Astrocyte (in vitro differentiated cells and primary cell): ENCODE results near the gene EXOSC7. TPM values are rescaled to one million over a fixed set of nuclear protein-coding genes. Genes with fewer than 3 reads are reported as not detected.

ENCODE experiments used
- DNase-seq: peaks from one replicate; pipeline ENCODE4 v3.0.0-alpha.2; 2010; ENCODE audit warnings: low read depth
- FAIRE-seq: peaks from 2 replicates; lab custom pipeline; 2011; peaks lifted over from hg19 to GRCh38; lab: Jason Lieb, UNC
- H2AFZ ChIP-seq: 2 replicates; pipeline ENCODE4 v1.6.0; 2012; ENCODE audit warnings: low read depth, low read length, inconsistent platforms
- H3K27ac ChIP-seq: 2 replicates; pipeline ENCODE4 v1.5.1; 2011; ENCODE audit warnings: low read depth, low read length, inconsistent platforms
- H3K27me3 ChIP-seq: 2 replicates; pipeline ENCODE4 v1.6.0; 2011; ENCODE audit warnings: low read length, inconsistent platforms; ENCODE audit not compliant: insufficient read depth
- H3K36me3 ChIP-seq: 2 replicates; pipeline ENCODE4 v1.5.1; 2011; ENCODE audit warnings: low read length, inconsistent platforms; ENCODE audit not compliant: insufficient read depth
- H3K4me1 ChIP-seq: 2 replicates; pipeline ENCODE4 v1.5.1; 2011; ENCODE audit warnings: low read length, inconsistent platforms; ENCODE audit not compliant: insufficient read depth
- H3K4me2 ChIP-seq: 2 replicates; pipeline ENCODE4 v1.6.0; 2012; ENCODE audit warnings: low read length, inconsistent platforms
- H3K4me3 ChIP-seq: 2 replicates; pipeline ENCODE4 v1.5.1; 2011; ENCODE audit warnings: low read depth, mild to moderate bottlenecking, low read length, inconsistent platforms; ENCODE audit not compliant: insufficient read depth
- H3K79me2 ChIP-seq: 2 replicates; pipeline ENCODE4 v1.6.0; 2012; ENCODE audit warnings: mild to moderate bottlenecking, low read length, inconsistent platforms; ENCODE audit not compliant: insufficient read depth
- H3K9ac ChIP-seq: 2 replicates; pipeline ENCODE4 v1.6.0; 2012; ENCODE audit warnings: mild to moderate bottlenecking, low read length, inconsistent platforms
- H3K9me3 ChIP-seq: 2 replicates; pipeline ENCODE4 v1.5.1; 2012; ENCODE audit warnings: low read depth, mild to moderate bottlenecking, low read length, inconsistent platforms; ENCODE audit not compliant: insufficient read depth
- H4K20me1 ChIP-seq: 2 replicates; pipeline ENCODE4 v1.6.0; 2012; ENCODE audit warnings: low read length, inconsistent platforms; ENCODE audit not compliant: insufficient read depth
- H3K27ac Mint-ChIP-seq: one replicate; pipeline ENCODE4 v1.8.0; 2021; ENCODE audit warnings: mild to moderate bottlenecking, mixed read lengths; ENCODE audit not compliant: unreplicated experiment
- H3K27me3 Mint-ChIP-seq: one replicate; pipeline ENCODE4 v1.8.0; 2021; ENCODE audit warnings: low read depth, mixed read lengths; ENCODE audit not compliant: unreplicated experiment
- H3K36me3 Mint-ChIP-seq: one replicate; pipeline ENCODE4 v1.8.0; 2021; ENCODE audit warnings: low read depth, mixed read lengths; ENCODE audit not compliant: unreplicated experiment
- H3K4me1 Mint-ChIP-seq: one replicate; pipeline ENCODE4 v1.8.0; 2021; ENCODE audit warnings: low read depth, mixed read lengths; ENCODE audit not compliant: unreplicated experiment
- H3K4me3 Mint-ChIP-seq: one replicate; pipeline ENCODE4 v1.8.0; 2021; ENCODE audit warnings: mild to moderate bottlenecking, moderate library complexity, mixed read lengths; ENCODE audit not compliant: unreplicated experiment
- H3K9me3 Mint-ChIP-seq: one replicate; pipeline ENCODE4 v1.8.0; 2021; ENCODE audit warnings: mild to moderate bottlenecking, mixed read lengths; ENCODE audit not compliant: unreplicated experiment
- EZH2 ChIP-seq: IDR thresholded peaks from 2 replicates; pipeline ENCODE4 v1.6.1; 2012; ENCODE audit warnings: mild to moderate bottlenecking, low read length, inconsistent platforms; ENCODE audit not compliant: insufficient read depth
- total RNA-seq: library from RNA; stranded (reverse); gene quantifications from 2 replicates; pipeline ENCODE4 v1.2.1, GENCODE V29; 2021
- TF ChIP-seq, protein P1 (sequence below): IDR thresholded peaks from 2 replicates; pipeline ENCODE4 v1.5.1; 2011; ENCODE audit warnings: low read depth, mild to moderate bottlenecking, inconsistent platforms, low read length, moderate library complexity; ENCODE audit not compliant: insufficient read depth

EXOSC7 gene
- total RNA-seq, 1 donor from 2014 or later = 38.6 TPM

DNA sequence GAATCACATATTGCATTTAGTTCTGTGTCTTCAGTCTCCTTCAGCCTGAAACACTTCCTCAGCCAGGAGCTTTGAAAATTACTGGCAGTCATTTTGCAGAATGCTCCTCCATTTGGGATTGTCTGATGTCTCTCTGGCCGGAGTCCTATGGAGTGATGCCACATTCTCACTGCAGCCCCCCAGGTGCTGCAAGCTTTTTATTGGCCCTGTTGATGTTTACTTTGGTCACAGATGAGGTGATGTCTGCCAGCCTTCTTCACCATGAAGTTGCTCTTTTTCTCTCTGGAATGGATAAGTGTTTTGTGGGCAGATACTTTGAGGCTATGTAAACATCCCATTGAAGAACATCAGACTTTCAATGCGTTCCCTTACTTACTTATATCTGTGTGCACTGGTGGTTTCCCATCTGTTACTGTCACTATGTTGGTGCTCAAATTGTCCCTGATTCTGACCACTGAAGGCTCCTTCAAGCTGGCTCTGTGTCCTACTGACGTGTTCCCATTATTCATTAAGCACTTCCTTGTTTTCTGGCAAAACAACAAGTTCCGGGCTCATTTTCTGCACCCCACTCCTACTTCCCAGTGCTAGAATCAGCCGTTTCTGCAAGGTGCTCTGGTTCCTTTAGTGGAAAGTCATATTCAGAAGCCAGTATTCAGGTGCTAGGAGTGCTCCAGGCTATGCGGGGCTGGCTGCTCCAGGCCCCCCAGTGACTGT is 48.7 kb downstream of the EXOSC7 start:
- Histone ChIP-seq H3K9me3 (no peaks in the 10 kb centered on the region), H4K20me1 (no peaks in the 10 kb centered on the region), H3K4me1 (peaks cover 26% of the 10 kb centered on the region), H3K4me3 (no peak overlapping the region), H3K4me2 (no peak overlapping the region), H3K79me2 (no peaks in the 10 kb centered on the region), H3K36me3 (no peaks in the 10 kb centered on the region), H3K27ac (no peak overlapping the region), H3K27me3 (no peaks in the 10 kb centered on the region), H3K9ac (no peak overlapping the region), H2AFZ (no peak overlapping the region)
- Mint-ChIP-seq H3K27me3 (peaks cover 12% of the 10 kb centered on the region), H3K27ac (no peak overlapping the region), H3K4me3 (no peak overlapping the region), H3K36me3 (peaks cover 4% of the 10 kb centered on the region), H3K4me1 (peaks cover 9% of the 10 kb centered on the region), H3K9me3 (no peaks in the 10 kb centered on the region)
- no peak for FAIRE-seq
- TF ChIP-seq EZH2 = no peak
- TF ChIP-seq, protein P1, sequence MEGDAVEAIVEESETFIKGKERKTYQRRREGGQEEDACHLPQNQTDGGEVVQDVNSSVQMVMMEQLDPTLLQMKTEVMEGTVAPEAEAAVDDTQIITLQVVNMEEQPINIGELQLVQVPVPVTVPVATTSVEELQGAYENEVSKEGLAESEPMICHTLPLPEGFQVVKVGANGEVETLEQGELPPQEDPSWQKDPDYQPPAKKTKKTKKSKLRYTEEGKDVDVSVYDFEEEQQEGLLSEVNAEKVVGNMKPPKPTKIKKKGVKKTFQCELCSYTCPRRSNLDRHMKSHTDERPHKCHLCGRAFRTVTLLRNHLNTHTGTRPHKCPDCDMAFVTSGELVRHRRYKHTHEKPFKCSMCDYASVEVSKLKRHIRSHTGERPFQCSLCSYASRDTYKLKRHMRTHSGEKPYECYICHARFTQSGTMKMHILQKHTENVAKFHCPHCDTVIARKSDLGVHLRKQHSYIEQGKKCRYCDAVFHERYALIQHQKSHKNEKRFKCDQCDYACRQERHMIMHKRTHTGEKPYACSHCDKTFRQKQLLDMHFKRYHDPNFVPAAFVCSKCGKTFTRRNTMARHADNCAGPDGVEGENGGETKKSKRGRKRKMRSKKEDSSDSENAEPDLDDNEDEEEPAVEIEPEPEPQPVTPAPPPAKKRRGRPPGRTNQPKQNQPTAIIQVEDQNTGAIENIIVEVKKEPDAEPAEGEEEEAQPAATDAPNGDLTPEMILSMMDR = no peak
- no peak for DNase-seq

DNA sequence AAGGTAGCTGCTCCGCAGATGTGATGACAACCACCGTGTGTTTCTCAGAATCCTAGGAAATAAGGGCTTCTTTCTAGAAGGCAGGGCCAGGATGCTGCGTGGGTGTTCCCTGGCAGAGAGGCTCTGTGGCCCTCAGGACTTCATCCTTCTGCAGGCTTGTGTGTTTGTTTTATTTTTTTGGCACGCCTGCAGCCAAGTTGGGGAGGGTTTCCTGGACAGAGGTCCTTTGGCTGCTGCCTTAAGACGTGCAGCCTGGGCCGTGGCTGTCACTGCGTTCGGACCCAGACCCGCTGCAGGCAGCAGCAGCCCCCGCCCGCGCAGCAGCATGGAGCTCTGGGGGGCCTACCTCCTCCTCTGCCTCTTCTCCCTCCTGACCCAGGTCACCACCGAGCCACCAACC is 50.0 kb downstream of the EXOSC7 start, which contains the start of gene CLEC3B:
Gene CLEC3B, plus strand, starts transcription at position 266 of the 400 bp plus-strand sequence. Its CDS starts 60 bp downstream, at position 326.
- peak within 1 kb of the TSS; percentile 38 for H3K4me2 ChIP-seq
- H3K79me2 ChIP-seq = no peaks in the 10 kb centered on the region
- H3K4me3 ChIP-seq = no peak within 1 kb of the TSS
- peaks cover 9% of the 10 kb centered on the region for H3K4me1 Mint-ChIP-seq
- H4K20me1 ChIP-seq = no peaks in the 10 kb centered on the region
- TF ChIP-seq EZH2 = no peak
- TF ChIP-seq, protein P1 = no peak
- FAIRE-seq = no peak
- peaks cover 17% of the 10 kb centered on the region for H3K27me3 Mint-ChIP-seq
- peaks cover 30% of the 10 kb centered on the region for H3K4me1 ChIP-seq
- H3K36me3 Mint-ChIP-seq = peaks cover 4% of the 10 kb centered on the region
- no peaks in the 10 kb centered on the region for H3K9me3 ChIP-seq
- peak within 1 kb of the TSS; percentile 89 for H3K27ac Mint-ChIP-seq
- no peaks in the 10 kb centered on the region for H3K27me3 ChIP-seq
- H3K9ac ChIP-seq = no peak within 1 kb of the TSS
- H3K4me3 Mint-ChIP-seq = no peak within 1 kb of the TSS
- no peak within 1 kb of the TSS for H3K27ac ChIP-seq
- H2AFZ ChIP-seq = no peak within 1 kb of the TSS
- no peaks in the 10 kb centered on the region for H3K36me3 ChIP-seq
- peak; percentile 78 for DNase-seq
- H3K9me3 Mint-ChIP-seq = no peaks in the 10 kb centered on the region

DNA sequence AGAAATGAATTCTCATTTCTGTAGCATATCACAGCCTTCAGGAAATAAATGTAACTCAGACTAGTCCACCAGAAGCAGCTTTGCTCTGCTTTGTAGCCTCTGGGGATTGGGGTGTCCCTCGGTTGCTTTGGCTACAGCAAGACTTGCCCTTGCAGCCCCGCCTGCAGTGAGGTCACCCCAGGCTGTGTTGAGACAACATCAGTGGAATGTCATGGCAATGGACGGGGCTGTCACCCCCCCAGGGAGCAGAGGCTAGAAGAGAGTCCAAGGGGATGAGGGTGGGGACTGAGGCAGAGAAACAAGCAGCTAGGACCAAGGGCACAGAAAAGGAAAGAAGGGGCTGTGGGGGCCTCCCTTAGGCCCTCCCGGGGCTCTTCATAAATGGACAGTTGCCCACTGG is 50.9 kb downstream of the EXOSC7 start:
- Mint-ChIP-seq H3K36me3 (peaks cover 4% of the 10 kb centered on the region), H3K4me3 (no peak overlapping the region), H3K27ac (peak overlapping the region; percentile 89), H3K4me1 (peaks cover 9% of the 10 kb centered on the region), H3K9me3 (no peaks in the 10 kb centered on the region), H3K27me3 (peaks cover 21% of the 10 kb centered on the region)
- DNase-seq (no peak), FAIRE-seq (no peak)
- Histone ChIP-seq H3K36me3 (no peaks in the 10 kb centered on the region), H3K4me2 (no peak overlapping the region), H4K20me1 (no peaks in the 10 kb centered on the region), H3K27ac (no peak overlapping the region), H3K27me3 (no peaks in the 10 kb centered on the region), H3K79me2 (no peaks in the 10 kb centered on the region), H3K4me1 (peaks cover 30% of the 10 kb centered on the region), H3K9ac (no peak overlapping the region), H3K4me3 (no peak overlapping the region), H2AFZ (no peak overlapping the region), H3K9me3 (no peaks in the 10 kb centered on the region)
- TF ChIP-seq EZH2 = no peak
- TF ChIP-seq, protein P1 = no peak
